GM12801 (cell line): Measurements from ENCODE around the gene SNX27.

Experiments
- TF ChIP-seq, protein P1 (sequence below): IDR thresholded peaks from one replicate; pipeline ENCODE4 v1.5.1; 2011; ENCODE audit warnings: control low read depth; ENCODE audit not compliant: insufficient read length; ENCODE audit errors: extremely low read depth

Gene SNX27

DNA sequence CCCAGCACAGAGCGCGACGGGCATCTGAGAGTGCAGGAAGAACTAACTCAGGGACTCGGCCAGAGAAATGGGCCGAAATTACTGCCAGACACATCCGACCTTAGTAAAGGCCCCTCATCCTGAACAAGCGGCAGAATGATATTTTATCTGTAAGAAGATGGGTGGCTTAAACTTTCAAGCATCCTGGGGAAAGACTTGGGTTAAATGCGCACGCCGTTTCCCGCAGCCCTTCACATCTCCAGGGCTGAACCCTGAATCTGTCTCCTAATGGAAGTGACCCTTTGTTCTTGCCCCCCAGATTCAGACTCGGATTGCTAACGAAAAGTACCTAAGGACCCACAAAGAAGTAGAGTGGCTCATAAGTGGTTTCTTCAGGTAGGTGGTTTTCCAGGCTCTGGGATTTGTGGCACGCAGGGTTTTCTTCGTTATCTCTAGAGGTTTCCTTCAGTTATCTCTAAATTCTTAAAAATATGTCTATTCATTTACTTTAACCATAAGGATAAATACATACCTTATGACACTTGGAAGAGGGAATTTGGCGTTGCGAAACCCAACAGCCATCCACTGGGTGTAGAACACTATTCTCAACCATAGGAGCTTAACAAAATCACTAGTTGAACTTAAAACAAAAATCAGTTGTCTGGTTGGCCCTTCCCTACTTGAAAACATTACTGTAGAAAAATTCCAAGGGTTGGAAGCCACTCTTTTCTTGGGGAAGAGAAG, 110.1 kb downstream of the SNX27 start:
- TF ChIP-seq, protein P1, sequence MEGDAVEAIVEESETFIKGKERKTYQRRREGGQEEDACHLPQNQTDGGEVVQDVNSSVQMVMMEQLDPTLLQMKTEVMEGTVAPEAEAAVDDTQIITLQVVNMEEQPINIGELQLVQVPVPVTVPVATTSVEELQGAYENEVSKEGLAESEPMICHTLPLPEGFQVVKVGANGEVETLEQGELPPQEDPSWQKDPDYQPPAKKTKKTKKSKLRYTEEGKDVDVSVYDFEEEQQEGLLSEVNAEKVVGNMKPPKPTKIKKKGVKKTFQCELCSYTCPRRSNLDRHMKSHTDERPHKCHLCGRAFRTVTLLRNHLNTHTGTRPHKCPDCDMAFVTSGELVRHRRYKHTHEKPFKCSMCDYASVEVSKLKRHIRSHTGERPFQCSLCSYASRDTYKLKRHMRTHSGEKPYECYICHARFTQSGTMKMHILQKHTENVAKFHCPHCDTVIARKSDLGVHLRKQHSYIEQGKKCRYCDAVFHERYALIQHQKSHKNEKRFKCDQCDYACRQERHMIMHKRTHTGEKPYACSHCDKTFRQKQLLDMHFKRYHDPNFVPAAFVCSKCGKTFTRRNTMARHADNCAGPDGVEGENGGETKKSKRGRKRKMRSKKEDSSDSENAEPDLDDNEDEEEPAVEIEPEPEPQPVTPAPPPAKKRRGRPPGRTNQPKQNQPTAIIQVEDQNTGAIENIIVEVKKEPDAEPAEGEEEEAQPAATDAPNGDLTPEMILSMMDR, result no peak

DNA sequence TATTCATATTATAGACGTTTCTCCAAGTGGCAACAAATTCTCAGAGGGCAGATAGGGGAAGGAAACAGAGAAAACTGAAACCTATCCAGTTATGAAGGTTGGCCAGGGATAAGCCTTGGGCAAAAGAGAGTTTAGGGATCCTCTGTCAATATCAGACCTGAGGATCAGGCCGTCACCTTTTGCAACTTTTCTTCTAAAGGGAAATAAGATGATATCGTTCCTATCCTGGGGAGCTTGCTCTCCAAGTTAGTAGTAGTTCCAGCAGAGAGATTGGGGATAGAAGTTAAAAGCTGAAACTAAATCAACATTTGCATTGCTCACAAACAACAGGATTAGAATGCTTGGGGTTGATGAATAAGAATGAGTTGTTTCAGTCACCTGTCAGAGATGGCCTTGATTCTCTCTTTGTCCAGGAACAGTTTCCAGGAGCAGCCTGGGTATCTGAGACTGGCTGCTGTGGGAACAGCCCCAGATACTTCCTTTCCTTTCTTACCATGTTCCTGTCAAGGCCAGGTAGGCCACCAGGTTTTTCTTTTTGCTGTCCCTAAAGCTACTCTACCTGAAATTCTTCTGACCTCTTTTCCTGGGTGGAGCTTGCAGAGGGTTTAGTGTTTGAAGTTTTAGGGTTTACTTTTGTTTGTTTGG, 112.0 kb downstream of the SNX27 start:
- TF ChIP-seq, protein P1, result no peak

DNA sequence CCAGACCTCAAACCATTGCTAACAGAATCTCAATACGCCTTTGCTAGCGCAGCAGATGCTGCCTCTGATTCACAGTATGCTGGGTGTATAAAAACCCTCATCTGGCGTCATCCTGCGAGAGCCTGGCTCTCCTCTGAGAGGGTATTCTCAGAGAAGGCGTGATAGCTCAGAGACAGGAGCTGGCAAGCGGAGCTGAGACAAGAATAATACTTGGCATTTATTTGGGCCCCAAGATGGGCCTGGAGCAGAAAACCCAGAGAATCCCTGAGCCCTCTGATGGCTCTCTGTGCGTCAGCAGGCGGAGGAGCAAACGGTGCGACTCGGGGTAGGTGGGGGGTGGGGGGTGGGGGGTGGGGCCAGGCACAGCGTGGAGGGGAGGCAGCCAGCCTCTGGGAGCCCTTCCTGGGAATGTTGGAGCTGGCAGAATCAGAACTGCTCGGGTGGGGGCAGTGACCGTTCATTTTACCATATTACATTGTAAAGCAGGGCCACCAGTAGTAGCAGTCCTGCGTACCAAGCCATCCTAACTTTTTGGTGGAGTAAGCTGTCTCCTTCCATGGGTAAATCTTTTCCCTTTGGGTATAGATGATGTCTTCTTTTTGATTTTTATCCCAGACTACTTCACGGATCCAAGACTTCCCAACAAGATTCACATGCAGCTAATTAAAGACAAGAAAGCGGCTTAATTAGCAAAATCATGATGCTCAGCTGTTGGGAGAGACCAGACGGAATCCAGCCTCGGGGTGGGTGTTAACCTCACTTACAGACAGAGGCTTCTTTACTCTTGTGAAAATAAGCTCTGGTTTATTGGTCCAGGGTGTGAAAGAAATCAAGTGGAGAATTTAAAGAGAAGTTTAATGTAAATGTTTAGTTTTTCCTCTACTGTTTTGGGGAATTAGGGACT, 116.6 kb downstream of the SNX27 start:
- TF ChIP-seq, protein P1, result no peak

DNA sequence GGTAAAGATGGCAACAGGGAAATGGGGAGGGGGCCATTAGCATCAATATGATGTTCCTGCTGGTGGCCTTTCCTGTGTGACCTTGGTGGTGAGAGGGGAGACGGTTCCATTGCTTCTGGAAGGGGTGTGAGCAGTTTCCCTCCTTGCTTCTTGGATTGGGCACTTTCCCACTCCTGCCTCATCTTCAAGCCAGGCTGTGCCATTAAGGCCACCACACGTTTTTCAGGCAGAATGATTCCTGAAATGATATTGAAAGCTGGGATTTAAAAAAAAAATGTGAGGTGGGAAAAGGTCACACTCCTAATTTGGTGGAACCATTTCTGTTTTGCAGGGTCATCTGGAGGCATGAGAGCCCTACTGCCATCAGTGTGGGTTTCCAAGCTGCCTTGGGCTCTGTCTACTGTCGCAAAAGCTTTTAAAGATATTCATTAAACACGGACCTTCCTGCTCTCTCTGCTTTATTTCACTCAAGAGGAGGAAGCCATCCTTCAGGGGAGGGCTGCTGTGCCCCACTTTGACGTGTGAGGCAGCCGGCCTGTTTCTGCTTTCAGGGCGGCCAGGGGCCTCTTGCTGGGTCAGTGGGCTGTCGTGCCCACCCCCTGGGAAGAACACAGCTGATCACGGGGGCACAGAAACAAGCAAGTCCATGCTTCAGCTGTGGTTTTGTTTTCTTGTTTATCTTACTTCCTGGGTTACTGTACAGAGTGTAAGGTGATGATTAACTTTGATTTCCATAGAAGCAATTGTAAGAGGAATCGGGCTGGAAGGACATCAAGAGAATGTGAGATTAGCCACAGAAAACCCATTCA, 117.5 kb downstream of the SNX27 start:
- TF ChIP-seq, protein P1, result no peak

DNA sequence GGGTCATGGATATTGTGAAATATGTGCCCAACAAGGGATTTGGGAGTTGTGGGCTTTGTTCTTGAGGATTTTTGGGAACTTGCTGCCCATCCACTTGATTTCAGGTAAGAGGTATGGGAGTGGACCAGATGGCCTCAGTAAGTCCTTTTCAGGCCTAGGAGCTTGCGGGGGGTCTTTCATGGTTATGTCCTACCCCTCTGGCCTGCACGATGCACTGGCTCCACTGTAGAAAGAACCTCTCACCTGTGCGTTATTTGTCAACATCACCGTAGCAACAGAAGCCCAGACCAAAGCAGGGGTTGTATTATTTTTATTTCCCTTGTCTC, 118.1 kb downstream of the SNX27 start:
- TF ChIP-seq, protein P1, result no peak

DNA sequence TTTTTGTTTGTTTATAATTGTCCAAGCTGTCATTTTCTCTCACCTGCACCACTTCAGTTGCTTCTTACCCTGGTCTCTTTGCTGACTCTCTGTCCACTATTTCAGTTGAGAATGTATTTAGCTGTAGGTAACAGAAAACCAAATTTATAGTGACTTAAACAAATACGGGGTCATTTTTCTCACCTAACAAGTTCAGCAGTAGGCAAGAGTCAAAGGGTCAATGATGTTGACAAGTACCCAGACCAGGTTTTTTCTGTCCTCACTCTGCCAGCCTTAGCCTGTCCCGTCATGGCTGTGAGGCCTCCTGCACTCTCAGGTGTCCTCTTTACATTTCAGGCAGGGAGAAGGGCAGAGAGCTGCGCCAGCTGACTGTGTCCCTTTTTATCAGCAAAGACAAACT, 121.3 kb downstream of the SNX27 start:
- TF ChIP-seq, protein P1, result no peak
